ENCODE data around the gene PSRC1.

The PSRC1 gene

DNA sequence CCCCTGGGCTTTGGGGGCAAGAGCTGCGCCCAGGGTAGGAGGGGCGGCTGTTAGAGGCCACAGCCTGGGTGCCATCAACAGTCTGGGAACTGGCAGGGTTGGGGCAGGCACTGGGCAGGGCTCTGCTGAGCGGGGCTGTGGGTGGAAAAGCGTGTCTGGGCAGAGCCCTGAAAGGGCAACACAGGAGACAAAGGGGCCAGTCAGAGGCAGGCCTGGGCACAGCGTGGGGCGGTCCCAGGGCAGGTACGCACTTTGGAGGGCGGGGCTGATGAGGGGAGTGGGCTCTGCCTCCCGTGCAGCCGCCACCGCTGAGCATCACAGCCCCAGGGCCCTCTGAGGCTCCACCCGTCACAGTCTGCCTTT is 19.7 kb downstream of the PSRC1 start:
- H3K4me3 Mint-ChIP-seq, result no peak overlapping the region
- DNase-seq, result no peak
- peaks cover 9% of the 10 kb centered on the region for H3K27me3 Mint-ChIP-seq
- CTCF ChIA-PET, result interaction anchor here (0.7 to 3.2 kb wide), 12 partner anchors 10 to 269 kb away, joined by 3 to 26 read pairs (median 4); partner anchors contain the start of gene PSRC1
- H3K9me3 Mint-ChIP-seq, result no peaks in the 10 kb centered on the region
- peaks cover 3% of the 10 kb centered on the region for H3K4me1 Mint-ChIP-seq
- no peak overlapping the region for H3K27ac Mint-ChIP-seq
- H3K36me3 Mint-ChIP-seq, result no peaks in the 10 kb centered on the region

DNA sequence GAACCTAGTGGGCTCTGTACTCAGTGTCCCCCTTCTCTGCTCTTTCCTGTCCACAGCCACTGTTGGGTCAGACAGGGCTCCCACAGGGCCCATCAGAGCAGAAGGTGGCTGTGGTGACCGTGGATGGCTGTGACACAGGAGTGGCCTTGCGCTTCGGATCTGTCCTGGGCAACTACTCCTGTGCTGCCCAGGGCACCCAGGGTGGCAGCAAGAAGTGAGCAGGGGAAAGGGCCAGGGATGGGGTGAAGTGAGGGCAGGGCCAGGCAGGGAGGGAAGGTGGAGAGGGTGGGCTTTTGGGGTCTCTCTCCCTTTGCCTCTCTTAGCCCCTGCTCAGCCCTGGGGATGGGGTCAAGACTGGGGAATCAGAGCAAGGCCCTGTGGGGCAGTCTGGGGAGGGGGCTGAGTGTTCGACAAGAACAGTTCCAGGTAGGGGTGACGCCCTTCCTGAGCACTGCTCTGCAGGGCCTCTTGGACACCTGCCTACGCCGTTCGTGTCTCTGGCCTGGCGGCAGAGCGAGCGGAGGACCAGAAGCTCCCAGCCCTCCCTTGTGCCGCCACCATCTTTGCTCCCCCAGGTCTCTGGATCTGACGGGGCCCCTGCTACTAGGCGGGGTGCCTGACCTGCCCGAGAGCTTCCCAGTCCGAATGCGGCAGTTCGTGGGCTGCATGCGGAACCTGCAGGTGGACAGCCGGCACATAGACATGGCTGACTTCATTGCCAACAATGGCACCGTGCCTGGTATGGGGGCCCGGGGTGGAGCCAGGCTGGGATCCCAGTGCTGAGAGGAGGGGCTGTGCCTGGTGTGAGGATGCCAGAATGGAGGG is 20.5 kb downstream of the PSRC1 start:
- Mint-ChIP-seq H3K27me3 (peaks cover 9% of the 10 kb centered on the region), H3K9me3 (no peaks in the 10 kb centered on the region), H3K4me1 (peaks cover 3% of the 10 kb centered on the region), H3K4me3 (no peak overlapping the region), H3K36me3 (no peaks in the 10 kb centered on the region), H3K27ac (no peak overlapping the region)
- CTCF ChIA-PET, result interaction anchor here (0.7 to 1.8 kb wide), 8 partner anchors 9 to 270 kb away, joined by 3 to 8 read pairs (median 3); partner anchors contain the start of gene PSRC1
- DNase-seq, result no peak

DNA sequence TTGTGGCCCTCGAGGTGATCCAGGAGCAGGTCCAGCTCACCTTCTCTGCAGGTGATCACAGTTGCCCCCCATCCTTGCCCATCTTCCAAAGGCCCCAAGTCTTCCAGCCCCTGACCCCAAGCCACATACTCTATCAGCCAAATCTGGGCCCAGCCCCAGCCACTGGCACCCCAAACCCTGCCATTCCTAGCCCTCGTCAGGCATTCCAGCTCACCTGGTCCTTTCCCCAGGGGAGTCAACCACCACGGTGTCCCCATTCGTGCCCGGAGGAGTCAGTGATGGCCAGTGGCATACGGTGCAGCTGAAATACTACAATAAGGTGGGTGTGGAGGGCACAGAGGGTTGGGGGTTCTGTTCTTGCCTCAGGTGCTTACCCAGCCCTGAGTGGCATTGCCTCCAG is 21.4 kb downstream of the PSRC1 start:
- Mint-ChIP-seq H3K27ac (no peak overlapping the region), H3K36me3 (no peaks in the 10 kb centered on the region), H3K9me3 (no peaks in the 10 kb centered on the region), H3K4me1 (peaks cover 3% of the 10 kb centered on the region), H3K4me3 (no peak overlapping the region), H3K27me3 (peaks cover 9% of the 10 kb centered on the region)
- no peak for DNase-seq
- CTCF ChIA-PET, result interaction anchor here (1.4 to 2.3 kb wide), 2 partner anchors 16 to 138 kb away, joined by 3 to 11 read pairs; no protein-coding TSS in a partner anchor

DNA sequence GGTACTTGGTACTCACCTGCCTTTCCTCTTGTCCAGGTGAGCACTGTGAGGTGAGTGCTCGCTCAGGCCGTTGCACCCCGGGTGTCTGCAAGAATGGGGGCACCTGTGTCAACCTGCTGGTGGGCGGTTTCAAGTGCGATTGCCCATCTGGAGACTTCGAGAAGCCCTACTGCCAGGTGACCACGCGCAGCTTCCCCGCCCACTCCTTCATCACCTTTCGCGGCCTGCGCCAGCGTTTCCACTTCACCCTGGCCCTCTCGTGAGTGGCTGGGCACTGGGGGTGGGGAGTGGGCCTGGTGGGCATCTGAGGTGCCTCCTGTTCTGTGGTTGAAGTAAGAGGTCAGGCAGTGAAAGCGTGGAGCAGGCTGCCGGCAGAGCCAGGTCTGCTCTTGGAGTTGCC is 21.9 kb downstream of the PSRC1 start:
- no peak for DNase-seq
- H3K4me3 Mint-ChIP-seq, result no peak overlapping the region
- H3K27me3 Mint-ChIP-seq, result peaks cover 11% of the 10 kb centered on the region
- peaks cover 3% of the 10 kb centered on the region for H3K4me1 Mint-ChIP-seq
- no peaks in the 10 kb centered on the region for H3K36me3 Mint-ChIP-seq
- CTCF ChIA-PET, result interaction anchor here (2.3 kb wide), 1 partner anchor 139 kb away, joined by 11 read pairs; no protein-coding TSS in a partner anchor
- H3K9me3 Mint-ChIP-seq, result no peaks in the 10 kb centered on the region
- no peak overlapping the region for H3K27ac Mint-ChIP-seq

DNA sequence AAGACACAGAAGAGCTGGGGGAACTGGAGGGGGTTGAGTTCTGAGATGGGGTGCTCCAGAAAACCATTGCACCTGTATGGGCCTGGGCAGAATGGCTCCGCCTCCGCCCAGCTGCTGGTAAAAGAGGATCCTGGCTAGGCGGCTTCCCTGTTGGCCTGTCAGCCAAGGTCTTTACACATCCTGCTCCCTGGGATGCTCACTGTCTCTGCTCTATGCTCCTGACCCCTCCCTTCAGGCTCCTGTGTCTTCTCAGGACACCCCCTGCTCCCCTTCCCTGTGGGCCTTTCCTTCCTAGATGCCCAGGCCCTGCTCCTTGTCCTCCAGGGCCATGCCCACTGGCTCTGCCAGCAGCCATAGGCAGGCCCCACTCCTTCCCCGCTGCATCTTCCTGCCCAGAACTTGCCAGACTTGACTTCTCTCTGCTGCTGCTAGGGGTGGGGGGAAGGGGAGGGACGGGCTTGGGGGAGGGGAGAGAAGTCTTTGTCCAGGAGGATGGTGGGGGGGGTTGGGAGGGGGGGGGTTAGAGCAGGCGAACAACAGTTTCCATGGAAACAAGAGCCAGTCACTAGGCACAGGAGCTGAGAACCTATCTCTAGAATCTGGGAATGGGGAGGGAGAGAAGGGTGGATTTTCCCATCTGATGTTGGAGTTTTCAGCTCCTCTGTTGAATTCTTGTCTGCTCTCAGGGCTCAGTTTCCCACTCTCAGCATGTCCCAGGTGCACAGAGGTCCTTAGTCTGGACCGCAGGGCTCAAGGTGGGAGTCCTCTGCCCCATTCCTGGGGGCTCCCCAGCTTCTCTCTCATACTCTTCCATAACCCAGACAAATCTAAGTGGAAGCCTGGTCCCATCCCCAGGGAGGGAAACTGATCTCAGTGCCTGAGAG is 23.0 kb downstream of the PSRC1 start:
- H3K4me3 Mint-ChIP-seq, result no peak overlapping the region
- H3K27ac Mint-ChIP-seq, result no peak overlapping the region
- DNase-seq, result no peak
- H3K4me1 Mint-ChIP-seq, result peaks cover 3% of the 10 kb centered on the region
- H3K36me3 Mint-ChIP-seq, result no peaks in the 10 kb centered on the region
- H3K9me3 Mint-ChIP-seq, result no peaks in the 10 kb centered on the region
- peaks cover 21% of the 10 kb centered on the region for H3K27me3 Mint-ChIP-seq
- CTCF ChIA-PET, result interaction anchor here (0.9 to 2.3 kb wide), 5 partner anchors 17 to 273 kb away, joined by 3 to 11 read pairs (median 4); partner anchors contain the start of gene PSRC1

DNA sequence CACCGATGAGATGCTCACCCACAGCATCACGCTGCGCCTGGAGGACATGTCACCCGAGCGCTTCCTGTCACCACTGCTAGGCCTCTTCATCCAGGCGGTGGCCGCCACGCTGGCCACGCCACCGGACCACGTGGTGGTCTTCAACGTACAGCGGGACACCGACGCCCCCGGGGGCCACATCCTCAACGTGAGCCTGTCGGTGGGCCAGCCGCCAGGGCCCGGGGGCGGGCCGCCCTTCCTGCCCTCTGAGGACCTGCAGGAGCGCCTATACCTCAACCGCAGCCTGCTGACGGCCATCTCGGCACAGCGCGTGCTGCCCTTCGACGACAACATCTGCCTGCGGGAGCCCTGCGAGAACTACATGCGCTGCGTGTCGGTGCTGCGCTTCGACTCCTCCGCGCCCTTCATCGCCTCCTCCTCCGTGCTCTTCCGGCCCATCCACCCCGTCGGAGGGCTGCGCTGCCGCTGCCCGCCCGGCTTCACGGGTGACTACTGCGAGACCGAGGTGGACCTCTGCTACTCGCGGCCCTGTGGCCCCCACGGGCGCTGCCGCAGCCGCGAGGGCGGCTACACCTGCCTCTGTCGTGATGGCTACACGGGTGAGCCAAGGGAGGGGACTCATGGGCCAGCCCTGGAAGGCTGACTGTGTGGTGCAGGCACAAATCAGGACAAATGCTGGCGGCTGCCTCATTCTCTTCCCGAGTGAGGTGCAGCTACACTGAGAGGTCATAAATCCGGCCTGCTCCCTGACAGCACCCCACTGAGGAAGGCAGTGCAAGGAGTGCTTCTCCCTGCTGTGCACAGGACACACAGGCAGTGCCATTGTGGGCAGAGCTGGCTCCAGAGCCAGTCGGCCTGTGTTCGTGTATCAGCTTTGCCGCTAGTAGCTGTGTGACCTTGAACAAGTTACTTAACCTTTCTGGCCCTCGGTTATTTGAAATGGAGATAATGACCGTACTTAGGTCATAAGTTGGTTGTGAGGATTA is 24.2 kb downstream of the PSRC1 start:
- Mint-ChIP-seq H3K27ac (no peak overlapping the region), H3K4me1 (peaks cover 3% of the 10 kb centered on the region), H3K27me3 (peaks cover 28% of the 10 kb centered on the region), H3K4me3 (no peak overlapping the region), H3K9me3 (no peaks in the 10 kb centered on the region), H3K36me3 (no peaks in the 10 kb centered on the region)
- DNase-seq, result no peak
- CTCF ChIA-PET, result interaction anchor here (0.9 to 1.8 kb wide), 4 partner anchors 18 to 274 kb away, joined by 3 to 6 read pairs (median 4); partner anchors contain the start of gene PSRC1

DNA sequence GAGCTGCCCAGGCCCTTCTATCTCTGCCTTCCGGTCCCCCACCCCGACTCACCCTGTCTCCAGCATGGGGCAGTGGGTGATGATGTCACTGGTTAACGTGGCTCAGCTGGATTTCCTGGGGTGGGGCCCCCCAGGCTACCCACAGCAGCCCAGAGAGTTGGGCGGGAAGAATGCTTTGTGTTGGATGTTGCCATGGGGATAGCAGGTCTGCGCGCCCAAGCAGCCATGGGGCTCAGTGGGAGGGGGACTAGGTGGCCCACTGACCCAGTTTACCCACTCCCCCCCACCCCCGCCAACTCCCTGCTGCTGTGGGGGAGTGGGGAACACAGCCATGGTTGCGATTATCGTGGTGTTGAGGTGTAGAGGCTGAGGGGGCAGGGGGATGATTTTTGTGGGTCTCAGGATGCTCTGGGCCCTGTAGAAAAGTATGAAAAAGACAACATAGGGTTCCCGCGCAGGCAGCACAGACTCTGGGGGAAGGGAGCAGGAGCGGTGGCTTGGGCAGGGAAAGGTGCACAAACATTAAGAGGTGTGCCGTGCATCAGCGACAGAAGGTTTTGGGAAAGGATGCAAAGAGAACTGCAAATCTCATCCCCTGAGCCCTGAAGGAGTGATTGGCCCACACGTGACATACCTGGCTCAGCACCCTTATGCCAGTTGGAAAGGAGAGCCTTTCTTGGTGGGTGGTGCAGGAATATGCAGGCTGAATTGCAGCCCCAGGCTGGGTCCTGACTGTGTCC is 25.1 kb downstream of the PSRC1 start:
- CTCF ChIA-PET, result interaction anchor here (1.0 to 1.9 kb wide), 3 partner anchors 19 to 274 kb away, joined by 4 to 9 read pairs (median 4); no protein-coding TSS in a partner anchor
- Mint-ChIP-seq H3K4me3 (no peak overlapping the region), H3K36me3 (no peaks in the 10 kb centered on the region), H3K4me1 (no peaks in the 10 kb centered on the region), H3K9me3 (no peaks in the 10 kb centered on the region), H3K27ac (no peak overlapping the region), H3K27me3 (peaks cover 30% of the 10 kb centered on the region)
- no peak for DNase-seq

DNA sequence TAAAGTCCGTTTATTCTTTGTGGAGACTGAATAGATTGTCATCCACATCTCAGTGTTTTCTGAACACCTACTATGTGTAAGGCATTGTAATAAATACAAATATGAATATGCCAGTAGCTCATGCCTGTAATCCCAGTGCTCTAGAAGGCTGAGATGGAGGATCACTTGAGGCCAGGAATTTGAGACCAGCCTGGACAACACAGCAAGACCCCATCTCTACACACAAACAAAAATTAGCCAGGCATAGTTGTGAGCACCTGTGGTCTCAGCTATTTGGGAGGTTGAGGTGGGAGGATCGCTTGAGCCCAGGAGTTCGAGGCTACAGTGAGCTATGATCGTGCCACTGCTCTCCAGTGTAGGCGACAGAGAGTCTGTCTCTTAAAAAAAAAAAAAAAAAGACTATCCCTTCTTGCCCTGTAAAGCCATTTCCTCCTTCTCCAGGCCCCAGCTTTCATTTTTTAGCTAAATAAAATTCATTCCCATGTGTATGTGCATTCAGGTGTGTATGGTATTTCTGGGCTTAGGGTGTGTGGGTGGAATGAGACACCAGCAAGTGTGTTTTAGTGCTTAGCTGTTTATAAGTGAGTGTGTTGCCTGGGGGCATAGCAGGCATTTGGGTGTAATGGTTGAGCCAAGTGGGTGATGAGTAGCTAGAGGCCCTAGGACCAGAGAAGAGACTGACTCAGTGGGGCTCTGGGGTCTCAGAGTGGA is 25.8 kb downstream of the PSRC1 start:
- H3K27ac Mint-ChIP-seq, result no peak overlapping the region
- CTCF ChIA-PET, result interaction anchor here (0.7 to 1.9 kb wide), 4 partner anchors 10 to 275 kb away, joined by 3 to 9 read pairs (median 4); no protein-coding TSS in a partner anchor
- H3K27me3 Mint-ChIP-seq, result peaks cover 30% of the 10 kb centered on the region
- no peaks in the 10 kb centered on the region for H3K4me1 Mint-ChIP-seq
- H3K4me3 Mint-ChIP-seq, result no peak overlapping the region
- no peak for DNase-seq
- no peaks in the 10 kb centered on the region for H3K9me3 Mint-ChIP-seq
- H3K36me3 Mint-ChIP-seq, result no peaks in the 10 kb centered on the region

DNA sequence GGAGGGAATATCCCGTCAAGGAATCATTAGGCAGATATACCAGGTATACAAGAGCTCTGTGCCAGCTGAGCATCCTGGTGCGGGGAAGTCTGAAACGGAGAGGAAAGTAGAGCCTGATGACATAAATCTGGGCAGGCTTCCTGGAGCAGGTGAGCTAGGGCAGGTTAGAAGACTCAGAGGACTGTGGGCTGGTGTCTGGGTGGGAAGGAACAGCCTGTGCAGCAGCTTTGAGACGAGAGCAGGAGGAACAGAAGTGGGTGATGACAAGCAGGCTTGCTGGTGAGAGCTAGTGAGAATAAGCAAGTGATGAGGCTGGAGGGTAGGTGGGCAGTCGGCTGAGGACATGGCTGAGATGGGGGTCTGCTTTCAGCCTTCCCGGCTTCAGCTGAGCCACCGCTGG is 26.9 kb downstream of the PSRC1 start:
- H3K36me3 Mint-ChIP-seq, result no peaks in the 10 kb centered on the region
- CTCF ChIA-PET, result interaction anchor here (1.1 to 1.9 kb wide), 2 partner anchors 145 to 276 kb away, joined by 3 to 9 read pairs; no protein-coding TSS in a partner anchor
- H3K27me3 Mint-ChIP-seq, result peaks cover 39% of the 10 kb centered on the region

DNA sequence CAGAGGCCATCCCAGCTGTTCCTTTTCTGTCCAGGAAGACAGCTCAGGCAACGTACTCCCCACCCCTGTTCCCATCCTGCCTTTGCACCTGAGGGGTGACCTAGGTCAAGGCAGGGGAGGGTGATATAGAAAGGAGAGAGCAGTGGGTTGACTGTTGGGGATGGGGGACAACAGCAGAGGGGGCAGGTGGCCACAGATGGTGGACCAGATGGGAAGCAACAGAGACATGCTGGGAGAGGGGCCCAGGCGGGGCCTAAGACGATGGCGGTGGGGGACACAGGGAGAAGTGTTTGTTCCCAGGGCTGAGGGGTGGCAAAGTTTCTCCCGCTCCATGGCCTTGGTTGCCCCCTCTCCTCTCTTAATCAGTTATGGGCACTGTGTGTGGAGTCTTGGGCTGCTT is 27.3 kb downstream of the PSRC1 start:
- Mint-ChIP-seq H3K27ac (no peak overlapping the region), H3K9me3 (no peaks in the 10 kb centered on the region), H3K4me1 (no peaks in the 10 kb centered on the region), H3K27me3 (peaks cover 42% of the 10 kb centered on the region), H3K4me3 (no peak overlapping the region), H3K36me3 (no peaks in the 10 kb centered on the region)
- DNase-seq, result no peak
- CTCF ChIA-PET, result interaction anchor here (1.1 to 2.2 kb wide), 4 partner anchors 22 to 277 kb away, joined by 3 to 10 read pairs (median 4); no protein-coding TSS in a partner anchor

More for the DNA sequence above, 26.9 kb downstream of the PSRC1 start:
- no peak overlapping the region for H3K4me3 Mint-ChIP-seq
- H3K4me1 Mint-ChIP-seq, result no peaks in the 10 kb centered on the region
- DNase-seq, result no peak
- no peak overlapping the region for H3K27ac Mint-ChIP-seq
- no peaks in the 10 kb centered on the region for H3K9me3 Mint-ChIP-seq

DNA sequence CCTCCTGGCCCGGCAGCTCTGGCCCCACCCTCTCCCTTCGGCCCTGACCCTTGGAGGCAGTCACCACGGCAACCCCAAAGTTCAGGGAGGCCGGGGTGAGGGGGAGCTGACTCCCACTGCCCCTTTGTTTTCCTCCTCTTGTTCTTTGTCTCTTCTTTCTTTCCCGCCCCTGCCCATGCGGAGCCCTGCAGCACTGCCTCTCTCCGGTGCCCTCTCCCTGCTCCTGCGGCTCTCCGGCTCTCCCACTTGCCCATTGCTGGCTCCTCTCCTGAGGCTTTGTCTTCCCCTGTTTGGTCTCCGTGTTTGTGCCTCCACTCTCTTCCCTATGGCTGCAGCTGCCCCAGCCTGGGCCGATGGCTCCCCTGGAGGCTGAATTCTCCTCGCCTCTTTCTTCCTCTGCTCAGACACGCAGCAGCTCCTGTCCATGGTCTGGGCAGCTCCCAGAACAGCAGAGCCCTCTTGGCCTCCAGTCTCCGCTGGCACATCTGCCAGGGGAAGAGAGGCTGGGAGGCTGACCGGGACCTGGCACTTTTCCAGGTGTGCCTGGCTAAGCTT is 27.8 kb downstream of the PSRC1 start:
- Mint-ChIP-seq H3K4me1 (no peaks in the 10 kb centered on the region), H3K9me3 (no peaks in the 10 kb centered on the region), H3K4me3 (no peak overlapping the region), H3K36me3 (no peaks in the 10 kb centered on the region), H3K27ac (no peak overlapping the region), H3K27me3 (peaks cover 45% of the 10 kb centered on the region)
- CTCF ChIA-PET, result interaction anchor here (1.2 to 2.2 kb wide), 4 partner anchors 22 to 277 kb away, joined by 3 to 10 read pairs (median 4); no protein-coding TSS in a partner anchor
- DNase-seq, result no peak

DNA sequence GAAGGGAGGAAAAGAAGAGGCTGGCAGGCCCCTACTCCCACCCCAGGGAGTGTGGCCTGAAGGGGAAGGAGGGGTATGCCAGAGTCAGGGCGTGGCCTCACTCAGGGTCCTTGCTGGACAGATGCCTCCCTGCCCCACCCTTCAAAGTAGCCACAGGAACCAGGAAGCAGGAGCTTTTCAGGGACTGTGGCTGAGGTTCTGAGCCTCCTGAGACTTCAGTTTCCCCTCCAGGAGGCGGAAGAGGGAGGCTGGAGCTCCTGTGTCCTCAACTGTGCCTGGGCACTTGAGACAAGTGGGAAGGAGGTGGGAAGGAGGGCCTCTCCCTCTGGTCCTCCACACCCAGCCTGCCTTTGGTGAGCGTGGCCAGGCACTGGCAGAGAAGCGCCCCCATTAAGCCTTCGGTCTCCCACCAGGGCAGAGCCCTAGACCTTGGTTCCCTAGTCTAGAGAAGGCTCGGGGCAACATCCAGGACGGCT is 28.3 kb downstream of the PSRC1 start:
- H3K36me3 Mint-ChIP-seq, result no peaks in the 10 kb centered on the region
- peaks cover 47% of the 10 kb centered on the region for H3K27me3 Mint-ChIP-seq
- CTCF ChIA-PET, result interaction anchor here (1.2 to 2.2 kb wide), 5 partner anchors 10 to 278 kb away, joined by 3 to 10 read pairs (median 5); no protein-coding TSS in a partner anchor
- H3K4me1 Mint-ChIP-seq, result no peaks in the 10 kb centered on the region
- no peak for DNase-seq
- H3K4me3 Mint-ChIP-seq, result no peak overlapping the region
- H3K27ac Mint-ChIP-seq, result no peak overlapping the region
- H3K9me3 Mint-ChIP-seq, result no peaks in the 10 kb centered on the region
